B cell (primary cell): ENCODE data around the gene TEDDM1. TPM values are rescaled to one million over a fixed set of nuclear protein-coding genes. Genes with fewer than 3 reads are reported as not detected.

ENCODE experiments used
- ATAC-seq: fragments of 200-7000 bp; cut with Tn5 transposase; one replicate; pipeline ENCODE4 v1.10.0; 2021; ENCODE audit warnings: low read depth, mild to moderate bottlenecking, moderate number of reproducible peaks, moderate library complexity
- CTCF ChIA-PET: fragments of 350-600 bp; sonication (Branson Sonifier 250); formaldehyde crosslinking; loops from one replicate; lab custom pipeline; 2021; ENCODE audit warnings: antibody characterized with exemption, inconsistent platforms; lab: Charles Lee
- POLR2A ChIA-PET: fragments of 350-600 bp; sonication (Branson Sonifier 250); formaldehyde crosslinking; loops from one replicate; lab custom pipeline; 2021; ENCODE audit warnings: antibody characterized with exemption; lab: Charles Lee
- DNase-seq: peaks from one replicate; pipeline ENCODE4 v3.0.0; 2013
- H2AFZ ChIP-seq: 2 replicates; pipeline ENCODE4 v1.6.1; 2012; ENCODE audit warnings: mild to moderate bottlenecking, low read depth, low read length; ENCODE audit not compliant: insufficient read depth, poor library complexity, severe bottlenecking
- H3K27ac ChIP-seq, 2 donors: 1 replicate in 1 of 2; 2 replicates in 1 of 2; pipeline ENCODE4 v1.5.1; 2012 to 2013; ENCODE audit warnings: low read length in 2 of 2, mild to moderate bottlenecking in 2 of 2, moderate library complexity in 1 of 2
- H3K27me3 ChIP-seq, 4 experiments: fragments of 200-600 bp in 1 of 4; sonication (generic) in 1 of 4; replicated peaks in 1 of 4; 1 replicate in 2 of 4; 2 replicates in 2 of 4; pipeline versions ENCODE4 v1.6.1 to v1.7.0; 2013 to 2016; ENCODE audit warnings: low read length in 3 of 4, mild to moderate bottlenecking in 2 of 4, mixed read lengths in 1 of 4, moderate library complexity in 1 of 4; ENCODE audit not compliant: insufficient read depth in 4 of 4, control insufficient read depth in 3 of 4; ENCODE audit errors: control extremely low read depth in 1 of 4
- H3K36me3 ChIP-seq, 2 experiments: replicated peaks in 1 of 2; 1 replicate in 1 of 2; 2 replicates in 1 of 2; pipeline versions ENCODE4 v1.6.1 to v1.7.1; 2013; ENCODE audit warnings: low read length in 1 of 2; ENCODE audit not compliant: insufficient read depth in 2 of 2, control insufficient read depth in 1 of 2; ENCODE audit errors: control extremely low read depth in 1 of 2, extremely low read depth in 1 of 2
- H3K4me1 ChIP-seq, 2 donors: fragments of 200-600 bp in 1 of 2; sonication (generic) in 1 of 2; 1 replicate in 1 of 2; 2 replicates in 1 of 2; pipeline versions ENCODE4 v1.5.1 to v1.6.1; 2013 to 2017; ENCODE audit warnings: low read length in 2 of 2; ENCODE audit not compliant: control insufficient read depth in 2 of 2, insufficient read depth in 2 of 2
- H3K4me2 ChIP-seq: replicated peaks from 2 replicates; pipeline ENCODE3; 2012; ENCODE audit warnings: mild to moderate bottlenecking, low read depth, low read length; ENCODE audit not compliant: poor library complexity, severe bottlenecking
- H3K4me3 ChIP-seq, 5 experiments: fragments of 200-600 bp in 1 of 5; sonication (generic) in 1 of 5; 1 replicate in 3 of 5; 2 replicates in 2 of 5; pipeline versions ENCODE4 v1.5.1 to v1.7.0; 2011 to 2016; ENCODE audit warnings: low read length in 4 of 5, mild to moderate bottlenecking in 4 of 5, low read depth in 2 of 5, control low read depth in 1 of 5, moderate library complexity in 1 of 5; ENCODE audit not compliant: insufficient read depth in 1 of 5; ENCODE audit errors: control extremely low read depth in 1 of 5, extremely low read depth in 1 of 5
- H3K79me2 ChIP-seq: fragments of 200-600 bp; sonication (generic); one replicate; pipeline ENCODE4 v1.6.0; 2016; ENCODE audit warnings: low read length; ENCODE audit not compliant: control insufficient read depth, insufficient read depth
- H3K9ac ChIP-seq: fragments of 200-600 bp; sonication (generic); 2 replicates; pipeline ENCODE4 v1.6.1; 2017; ENCODE audit warnings: mild to moderate bottlenecking, low read length, moderate library complexity
- H3K9me3 ChIP-seq, 3 donors: one replicate each; pipeline versions ENCODE4 v1.6.1 to v1.7.1; 2013; ENCODE audit warnings: low read length in 2 of 3; ENCODE audit not compliant: control insufficient read depth in 2 of 3, insufficient read depth in 1 of 3; ENCODE audit errors: control extremely low read depth in 1 of 3
- H4K20me1 ChIP-seq: 2 replicates; pipeline ENCODE4 v1.6.0; 2012; ENCODE audit warnings: mild to moderate bottlenecking, low read length; ENCODE audit not compliant: insufficient read depth, control insufficient read depth, poor library complexity, severe bottlenecking
- H3K27ac Mint-ChIP-seq: one replicate; pipeline ENCODE4 v1.8.0; 2021; ENCODE audit warnings: mixed read lengths
- H3K27me3 Mint-ChIP-seq: one replicate; pipeline ENCODE4 v1.8.0; 2021; ENCODE audit warnings: mixed read lengths
- H3K4me1 Mint-ChIP-seq: one replicate; pipeline ENCODE4 v1.8.0; 2021; ENCODE audit warnings: mixed read lengths
- H3K4me3 Mint-ChIP-seq: one replicate; pipeline ENCODE4 v1.8.0; 2021; ENCODE audit warnings: mixed read lengths
- H3K9me3 Mint-ChIP-seq: one replicate; pipeline ENCODE4 v1.8.0; 2022; ENCODE audit warnings: mixed read lengths; ENCODE audit not compliant: insufficient read depth
- EZH2 ChIP-seq: IDR thresholded peaks from 2 replicates; pipeline ENCODE4 v1.6.1; 2012; ENCODE audit warnings: borderline replicate concordance, low read depth, mild to moderate bottlenecking, moderate library complexity, low read length; ENCODE audit not compliant: insufficient read depth, poor library complexity, severe bottlenecking
- WGBS: methylation state at CpG from one replicate; pipeline ENCODE4 v1.1.5; 2013; ENCODE audit warnings: missing lambda C conversion rate; ENCODE audit not compliant: insufficient coverage; 5-methylcytosine and 5-hydroxymethylcytosine counted together
- intact Hi-C: fragments of 100-400 bp; cut with micrococcal nuclease; formaldehyde crosslinking; loops from one replicate; pipeline ENCODE4 v1.10.0; 2022
- polyA plus RNA-seq: library from polyadenylated mRNA; depleted of rRNA; stranded (reverse); fragments of >200 nt; gene quantifications from 2 replicates; pipeline ENCODE4 v1.2.3, GENCODE V29; 2012
- total RNA-seq, 2 donors: library from RNA; stranded (reverse); fragments of 120-200 nt in 1 of 2; gene quantifications; 1 replicate in 1 of 2; 2 replicates in 1 of 2; pipeline versions ENCODE4 v1.2.3 to v1.2.4, GENCODE V29; 2013 to 2022
- TF ChIP-seq, protein P1 (sequence below): fragments of 200-600 bp; IDR thresholded peaks from one replicate; pipeline ENCODE4 v1.8.0; 2022; ENCODE audit warnings: antibody characterized with exemption, mild to moderate bottlenecking

TEDDM1 gene
- total and polyA plus RNA-seq, 2 donors (not counting 1 experiment from before 2014, with no cell fraction given): not detected

DNA sequence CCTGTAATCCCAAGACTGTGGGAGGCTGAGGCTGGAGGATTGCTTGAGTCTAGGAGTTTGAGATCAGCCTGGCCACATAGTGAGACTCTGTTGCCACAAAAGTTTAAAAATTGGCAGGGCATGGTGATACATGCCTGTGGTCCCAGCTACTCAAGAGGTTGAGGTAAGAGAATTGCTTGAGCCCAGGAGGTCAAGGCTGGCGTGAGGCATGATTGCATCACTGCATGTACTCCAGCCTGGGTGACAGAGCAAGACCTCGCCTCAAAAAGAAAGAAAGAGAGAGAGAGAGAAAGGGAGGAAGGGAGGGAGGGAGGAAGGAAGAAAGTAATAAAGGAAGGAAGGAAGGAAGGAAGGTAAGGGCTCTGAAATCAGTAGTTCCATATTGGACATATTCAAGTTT lies 33.9 kb downstream of the TEDDM1 start:
- no peak overlapping the region for H3K4me3 ChIP-seq
- no peak overlapping the region for H3K27ac ChIP-seq
- H3K9me3 ChIP-seq: no peaks in the 10 kb centered on the region
- H2AFZ ChIP-seq: no peak overlapping the region
- H3K4me1 Mint-ChIP-seq: peaks cover 2% of the 10 kb centered on the region
- DNase-seq (no peak), ATAC-seq (no peak)
- 100% methylated on average over 2 of the region's 2 CpGs for WGBS
- no peak overlapping the region for H3K27ac Mint-ChIP-seq
- H3K27me3 ChIP-seq: no peaks in the 10 kb centered on the region
- POLR2A ChIA-PET: no interaction called here
- intact Hi-C loops: no loop called here
- H3K9me3 Mint-ChIP-seq: no peaks in the 10 kb centered on the region
- no peak overlapping the region for H3K9ac ChIP-seq
- peaks cover 16% of the 10 kb centered on the region for H3K27me3 Mint-ChIP-seq
- H3K79me2 ChIP-seq: no peaks in the 10 kb centered on the region
- no peak for TF ChIP-seq EZH2
- TF ChIP-seq, protein P1, sequence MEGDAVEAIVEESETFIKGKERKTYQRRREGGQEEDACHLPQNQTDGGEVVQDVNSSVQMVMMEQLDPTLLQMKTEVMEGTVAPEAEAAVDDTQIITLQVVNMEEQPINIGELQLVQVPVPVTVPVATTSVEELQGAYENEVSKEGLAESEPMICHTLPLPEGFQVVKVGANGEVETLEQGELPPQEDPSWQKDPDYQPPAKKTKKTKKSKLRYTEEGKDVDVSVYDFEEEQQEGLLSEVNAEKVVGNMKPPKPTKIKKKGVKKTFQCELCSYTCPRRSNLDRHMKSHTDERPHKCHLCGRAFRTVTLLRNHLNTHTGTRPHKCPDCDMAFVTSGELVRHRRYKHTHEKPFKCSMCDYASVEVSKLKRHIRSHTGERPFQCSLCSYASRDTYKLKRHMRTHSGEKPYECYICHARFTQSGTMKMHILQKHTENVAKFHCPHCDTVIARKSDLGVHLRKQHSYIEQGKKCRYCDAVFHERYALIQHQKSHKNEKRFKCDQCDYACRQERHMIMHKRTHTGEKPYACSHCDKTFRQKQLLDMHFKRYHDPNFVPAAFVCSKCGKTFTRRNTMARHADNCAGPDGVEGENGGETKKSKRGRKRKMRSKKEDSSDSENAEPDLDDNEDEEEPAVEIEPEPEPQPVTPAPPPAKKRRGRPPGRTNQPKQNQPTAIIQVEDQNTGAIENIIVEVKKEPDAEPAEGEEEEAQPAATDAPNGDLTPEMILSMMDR: no peak
- CTCF ChIA-PET: no interaction called here
- no peaks in the 10 kb centered on the region for H3K4me1 ChIP-seq
- H3K4me3 Mint-ChIP-seq: no peak overlapping the region
- no peak overlapping the region for H3K4me2 ChIP-seq
- no peaks in the 10 kb centered on the region for H3K36me3 ChIP-seq
- H4K20me1 ChIP-seq: no peaks in the 10 kb centered on the region

DNA sequence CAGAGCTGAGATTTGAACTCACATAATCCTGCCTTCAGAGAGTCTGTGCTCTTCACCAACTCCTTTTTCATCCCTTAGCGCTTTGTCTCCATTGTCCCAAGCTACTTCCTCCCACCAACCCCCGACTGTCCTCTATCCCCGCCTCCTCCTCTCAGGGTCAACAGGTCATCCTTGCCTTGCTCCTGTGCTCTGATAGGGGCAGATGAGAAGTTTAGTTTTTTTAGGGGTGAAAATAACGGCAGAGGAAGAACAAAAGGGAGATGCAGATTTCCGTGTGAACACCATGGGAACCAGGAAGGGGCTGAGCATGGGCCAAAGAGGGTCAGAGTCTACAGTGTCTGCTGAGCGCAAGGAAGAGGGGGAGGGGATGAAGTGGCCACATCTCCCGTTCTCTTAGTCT lies 40.8 kb downstream of the TEDDM1 start:
- no peak overlapping the region for H3K9ac ChIP-seq
- H3K9me3 ChIP-seq: no peaks in the 10 kb centered on the region
- H3K4me3 Mint-ChIP-seq: no peak overlapping the region
- no peaks in the 10 kb centered on the region for H3K4me1 Mint-ChIP-seq
- H3K27ac Mint-ChIP-seq: no peak overlapping the region
- DNase-seq: no peak
- ChIA-PET CTCF (no interaction called here), POLR2A (no interaction called here)
- peaks cover 4% of the 10 kb centered on the region for H3K27me3 Mint-ChIP-seq
- no peaks in the 10 kb centered on the region for H3K36me3 ChIP-seq
- no peak overlapping the region for H3K4me2 ChIP-seq
- no peak overlapping the region for H3K27ac ChIP-seq
- no peaks in the 10 kb centered on the region for H3K9me3 Mint-ChIP-seq
- TF ChIP-seq, protein P1: no peak
- TF ChIP-seq EZH2: no peak
- peaks cover 0 to 3% (median 0%) of the 10 kb centered on the region in 4 experiments for H3K27me3 ChIP-seq
- no peaks in the 10 kb centered on the region for H3K79me2 ChIP-seq
- ATAC-seq: no peak
- no peak overlapping the region for H3K4me3 ChIP-seq
- no peaks in the 10 kb centered on the region for H3K4me1 ChIP-seq
- H2AFZ ChIP-seq: no peak overlapping the region
- intact Hi-C loops: no loop called here
- 80% methylated on average over 4 of the region's 7 CpGs for WGBS
- no peaks in the 10 kb centered on the region for H4K20me1 ChIP-seq
